Measurements from ENCODE around the gene LRRC27.

Gene LRRC27

GRCh38 chr10:132389433-132390169 is 57.6 kb downstream of the LRRC27 start:
- no peaks in the 10 kb centered on the region for H3K9me3 ChIP-seq (ENCODE audit: control insufficient read depth in 2 of 2, low read length in 2 of 2)
- peak overlapping the region in 1 of 2 donors; percentile 24 for H3K9ac ChIP-seq (ENCODE audit: low read depth in 1 of 2, low read length in 2 of 2)
- H3K27me3 ChIP-seq (ENCODE audit: control insufficient read depth in 2 of 2, insufficient read depth in 2 of 2, low read length in 2 of 2) = no peaks in the 10 kb centered on the region
- H3K4me1 ChIP-seq (ENCODE audit: control insufficient read depth in 2 of 2, insufficient read depth in 2 of 2, low read length in 2 of 2) = peaks cover 12 to 14% of the 10 kb centered on the region in 2 donors
- no peak overlapping the region for H3K4me3 ChIP-seq (ENCODE audit: low read length in 2 of 2)
- H3K36me3 ChIP-seq (ENCODE audit: control insufficient read depth in 2 of 2, insufficient read depth in 2 of 2, low read length in 2 of 2) = no peaks in the 10 kb centered on the region
- no peak overlapping the region for H3K27ac ChIP-seq (ENCODE audit: low read depth in 2 of 2, low read length in 2 of 2)

- Histone ChIP-seq H3K9ac (ENCODE audit: low read depth in 1 of 2, low read length in 2 of 2) (no peak overlapping the region), H3K27me3 (ENCODE audit: control insufficient read depth in 2 of 2, insufficient read depth in 2 of 2, low read length in 2 of 2) (no peaks in the 10 kb centered on the region), H3K36me3 (ENCODE audit: control insufficient read depth in 2 of 2, insufficient read depth in 2 of 2, low read length in 2 of 2) (no peaks in the 10 kb centered on the region), H3K9me3 (ENCODE audit: control insufficient read depth in 2 of 2, low read length in 2 of 2) (no peaks in the 10 kb centered on the region), H3K27ac (ENCODE audit: low read depth in 2 of 2, low read length in 2 of 2) (no peak overlapping the region), H3K4me3 (ENCODE audit: low read length in 2 of 2) (no peak overlapping the region), H3K4me1 (ENCODE audit: control insufficient read depth in 2 of 2, insufficient read depth in 2 of 2, low read length in 2 of 2) (peaks cover 14 to 17% of the 10 kb centered on the region in 2 donors)
These were observed 58.4 kb downstream of the LRRC27 start for GRCh38 chr10:132390170-132390920.

- no peak overlapping the region for H3K9ac ChIP-seq (ENCODE audit: low read depth in 1 of 2, low read length in 2 of 2)
- H3K27me3 ChIP-seq (ENCODE audit: control insufficient read depth in 2 of 2, insufficient read depth in 2 of 2, low read length in 2 of 2) = no peaks in the 10 kb centered on the region
- H3K9me3 ChIP-seq (ENCODE audit: control insufficient read depth in 2 of 2, low read length in 2 of 2) = no peaks in the 10 kb centered on the region
- H3K4me3 ChIP-seq (ENCODE audit: low read length in 2 of 2) = no peak overlapping the region
- H3K36me3 ChIP-seq (ENCODE audit: control insufficient read depth in 2 of 2, insufficient read depth in 2 of 2, low read length in 2 of 2) = no peaks in the 10 kb centered on the region
- H3K27ac ChIP-seq (ENCODE audit: low read depth in 2 of 2, low read length in 2 of 2) = no peak overlapping the region
- peaks cover 20 to 23% of the 10 kb centered on the region in 2 donors for H3K4me1 ChIP-seq (ENCODE audit: control insufficient read depth in 2 of 2, insufficient read depth in 2 of 2, low read length in 2 of 2)
These were observed 59.1 kb downstream of the LRRC27 start for GRCh38 chr10:132390921-132391675.

GRCh38 chr10:132391676-132392020 is 59.7 kb downstream of the LRRC27 start:
- no peak overlapping the region for H3K4me3 ChIP-seq (ENCODE audit: low read length in 2 of 2)
- peaks cover 20 to 23% of the 10 kb centered on the region in 2 donors for H3K4me1 ChIP-seq (ENCODE audit: control insufficient read depth in 2 of 2, insufficient read depth in 2 of 2, low read length in 2 of 2)
- H3K27me3 ChIP-seq (ENCODE audit: control insufficient read depth in 2 of 2, insufficient read depth in 2 of 2, low read length in 2 of 2) = no peaks in the 10 kb centered on the region
- H3K9me3 ChIP-seq (ENCODE audit: control insufficient read depth in 2 of 2, low read length in 2 of 2) = no peaks in the 10 kb centered on the region
- no peak overlapping the region for H3K27ac ChIP-seq (ENCODE audit: low read depth in 2 of 2, low read length in 2 of 2)
- no peak overlapping the region for H3K9ac ChIP-seq (ENCODE audit: low read depth in 1 of 2, low read length in 2 of 2)
- H3K36me3 ChIP-seq (ENCODE audit: control insufficient read depth in 2 of 2, insufficient read depth in 2 of 2, low read length in 2 of 2) = no peaks in the 10 kb centered on the region

DNA sequence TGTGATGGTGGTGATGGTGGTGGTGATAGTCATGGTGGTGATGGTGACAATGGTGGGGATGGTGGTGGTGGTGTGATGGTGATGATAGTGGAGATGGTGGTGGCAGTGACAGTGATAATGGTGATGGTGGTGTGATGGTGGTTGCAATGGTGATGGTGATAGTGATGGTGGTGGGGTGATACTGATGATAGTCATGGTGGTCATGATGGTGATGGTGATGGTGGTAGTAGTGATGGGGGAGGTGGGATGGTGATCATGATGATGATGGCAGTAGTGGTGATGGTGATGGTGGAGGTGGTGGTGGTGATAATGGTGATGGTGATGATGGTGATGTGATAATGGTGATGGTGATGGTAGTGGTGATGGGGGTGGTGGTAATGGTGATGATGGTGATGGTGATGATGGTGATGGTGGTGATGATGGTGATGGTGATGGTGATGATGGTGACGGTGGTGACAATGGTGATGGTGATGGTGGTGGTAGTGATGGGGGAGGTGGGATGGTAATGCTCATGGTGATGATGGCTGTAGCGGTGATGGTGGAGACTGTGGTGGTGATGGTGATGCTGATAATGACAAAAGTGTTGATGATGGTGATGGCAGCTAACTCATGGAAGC is 60.3 kb downstream of the LRRC27 start:
- no peak overlapping the region for H3K4me3 ChIP-seq (ENCODE audit: low read length in 2 of 2)
- H3K9ac ChIP-seq (ENCODE audit: low read depth in 1 of 2, low read length in 2 of 2) = no peak overlapping the region
- H3K9me3 ChIP-seq (ENCODE audit: control insufficient read depth in 2 of 2, low read length in 2 of 2) = no peaks in the 10 kb centered on the region
- no peaks in the 10 kb centered on the region for H3K27me3 ChIP-seq (ENCODE audit: control insufficient read depth in 2 of 2, insufficient read depth in 2 of 2, low read length in 2 of 2)
- H3K36me3 ChIP-seq (ENCODE audit: control insufficient read depth in 2 of 2, insufficient read depth in 2 of 2, low read length in 2 of 2) = no peaks in the 10 kb centered on the region
- H3K4me1 ChIP-seq (ENCODE audit: control insufficient read depth in 2 of 2, insufficient read depth in 2 of 2, low read length in 2 of 2) = peaks cover 20 to 23% of the 10 kb centered on the region in 2 donors
- no peak overlapping the region for H3K27ac ChIP-seq (ENCODE audit: low read depth in 2 of 2, low read length in 2 of 2)

DNA sequence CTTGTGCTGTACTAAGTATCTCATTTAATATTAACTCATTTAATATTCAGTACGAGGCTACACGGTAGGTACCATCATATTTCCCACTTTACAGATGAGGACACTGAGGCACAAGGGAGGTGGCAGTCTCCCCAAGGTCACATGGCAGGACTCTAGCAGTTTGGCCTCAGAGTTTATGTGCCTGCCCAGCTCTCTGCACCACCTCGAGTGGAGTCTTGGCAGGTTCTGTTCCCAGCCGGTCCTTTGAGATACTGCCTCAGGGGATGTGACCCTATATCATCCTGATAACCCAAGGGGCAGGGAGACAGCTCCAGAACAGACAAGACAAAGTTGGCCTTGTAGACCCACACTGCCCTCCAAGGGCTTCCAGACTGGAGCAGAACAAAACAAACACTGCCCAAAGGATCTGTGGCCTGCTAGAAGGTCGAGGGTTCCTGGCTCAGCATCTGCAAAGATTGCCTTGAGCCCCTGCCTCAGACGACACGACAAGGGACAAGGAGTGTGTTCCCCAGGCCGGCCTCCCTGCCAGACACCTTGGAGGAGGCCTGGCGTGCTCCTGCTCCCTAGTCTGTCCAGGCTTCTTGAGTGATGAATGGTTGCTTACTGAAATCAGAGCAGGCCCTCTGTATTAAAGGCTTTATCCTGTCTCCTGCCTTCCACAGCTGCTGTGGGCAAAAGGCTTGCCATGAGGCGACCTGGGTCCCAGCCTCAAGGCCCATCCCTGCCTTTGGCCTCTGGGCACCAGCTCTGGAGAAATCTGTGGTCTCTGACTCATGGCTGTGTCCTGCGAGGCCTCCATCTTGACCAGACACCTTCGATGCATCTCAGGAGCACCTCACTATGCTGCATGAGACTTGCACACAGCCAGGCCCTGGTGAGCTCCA is 61.1 kb downstream of the LRRC27 start:
- no peaks in the 10 kb centered on the region for H3K27me3 ChIP-seq (ENCODE audit: control insufficient read depth in 2 of 2, insufficient read depth in 2 of 2, low read length in 2 of 2)
- no peak overlapping the region for H3K4me3 ChIP-seq (ENCODE audit: low read length in 2 of 2)
- H3K36me3 ChIP-seq (ENCODE audit: control insufficient read depth in 2 of 2, insufficient read depth in 2 of 2, low read length in 2 of 2) = no peaks in the 10 kb centered on the region
- H3K9me3 ChIP-seq (ENCODE audit: control insufficient read depth in 2 of 2, low read length in 2 of 2) = no peaks in the 10 kb centered on the region
- no peak overlapping the region for H3K9ac ChIP-seq (ENCODE audit: low read depth in 1 of 2, low read length in 2 of 2)
- no peak overlapping the region for H3K27ac ChIP-seq (ENCODE audit: low read depth in 2 of 2, low read length in 2 of 2)
- H3K4me1 ChIP-seq (ENCODE audit: control insufficient read depth in 2 of 2, insufficient read depth in 2 of 2, low read length in 2 of 2) = peaks cover 21 to 24% of the 10 kb centered on the region in 2 donors

- Histone ChIP-seq H3K9me3 (ENCODE audit: control insufficient read depth in 2 of 2, low read length in 2 of 2) (no peaks in the 10 kb centered on the region), H3K4me1 (ENCODE audit: control insufficient read depth in 2 of 2, insufficient read depth in 2 of 2, low read length in 2 of 2) (peaks cover 28 to 30% of the 10 kb centered on the region in 2 donors), H3K4me3 (ENCODE audit: low read length in 2 of 2) (no peak overlapping the region), H3K36me3 (ENCODE audit: control insufficient read depth in 2 of 2, insufficient read depth in 2 of 2, low read length in 2 of 2) (no peaks in the 10 kb centered on the region), H3K9ac (ENCODE audit: low read depth in 1 of 2, low read length in 2 of 2) (no peak overlapping the region), H3K27me3 (ENCODE audit: control insufficient read depth in 2 of 2, insufficient read depth in 2 of 2, low read length in 2 of 2) (no peaks in the 10 kb centered on the region), H3K27ac (ENCODE audit: low read depth in 2 of 2, low read length in 2 of 2) (no peak overlapping the region)
These were observed 61.7 kb downstream of the LRRC27 start for GRCh38 chr10:132393695-132394181.

DNA sequence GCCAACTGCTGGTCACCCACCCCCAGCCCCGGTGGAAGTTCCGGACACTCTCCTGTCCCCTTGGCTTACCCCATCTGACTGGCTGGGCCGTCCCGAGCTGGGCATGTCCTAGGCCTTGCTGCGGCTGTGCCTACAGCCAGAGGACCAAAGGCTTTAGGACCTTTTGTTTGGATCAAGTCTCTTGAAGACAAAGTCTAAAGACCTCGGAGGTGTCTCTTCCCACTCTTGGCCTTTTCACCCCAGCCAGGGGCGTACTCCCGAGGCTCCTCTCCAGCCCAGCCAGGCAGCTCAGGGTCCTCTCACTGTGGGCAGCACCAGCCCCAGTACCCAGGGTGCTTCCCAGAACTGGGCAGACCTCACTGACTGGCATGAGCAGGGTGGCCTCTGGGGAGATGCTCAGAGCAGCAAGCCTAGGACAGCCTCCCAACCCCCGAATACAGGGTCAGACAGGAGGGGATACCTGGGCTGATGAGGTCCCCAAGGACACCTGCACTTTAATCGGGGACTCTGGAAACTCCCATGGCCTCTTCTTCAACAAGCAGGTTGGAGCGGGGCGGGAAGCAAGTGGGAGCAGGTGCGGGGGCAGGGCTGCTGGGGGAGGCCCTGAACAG is 62.3 kb downstream of the LRRC27 start:
- no peak overlapping the region for H3K9ac ChIP-seq (ENCODE audit: low read depth in 1 of 2, low read length in 2 of 2)
- H3K9me3 ChIP-seq (ENCODE audit: control insufficient read depth in 2 of 2, low read length in 2 of 2) = no peaks in the 10 kb centered on the region
- no peak overlapping the region for H3K4me3 ChIP-seq (ENCODE audit: low read length in 2 of 2)
- peaks cover 26 to 28% of the 10 kb centered on the region in 2 donors for H3K4me1 ChIP-seq (ENCODE audit: control insufficient read depth in 2 of 2, insufficient read depth in 2 of 2, low read length in 2 of 2)
- no peaks in the 10 kb centered on the region for H3K27me3 ChIP-seq (ENCODE audit: control insufficient read depth in 2 of 2, insufficient read depth in 2 of 2, low read length in 2 of 2)
- H3K36me3 ChIP-seq (ENCODE audit: control insufficient read depth in 2 of 2, insufficient read depth in 2 of 2, low read length in 2 of 2) = no peaks in the 10 kb centered on the region
- H3K27ac ChIP-seq (ENCODE audit: low read depth in 2 of 2, low read length in 2 of 2) = no peak overlapping the region
